ENCODE data around the gene ZFP36. TPM values are rescaled to one million over a fixed set of nuclear protein-coding genes. Genes with fewer than 3 reads are reported as not detected.
"Not testable (repeated sequence)": the region's sequence is repeated elsewhere in the genome, so short reads cannot be mapped to it uniquely, and the experiment has no call there.

Gene ZFP36
- total RNA-seq, 4 donors from 2014 or later, result 280 to 924 (median 309) TPM

GRCh38 chr19:39377373-39378362 lies 29.0 kb upstream of the ZFP36 start:
- H3K4me3 ChIP-seq, result no peak overlapping the region
- H3K4me1 ChIP-seq, result peaks cover 5 to 12% (median 10%) of the 10 kb centered on the region in 4 donors
- no peaks in the 10 kb centered on the region for H3K27me3 ChIP-seq
- in situ Hi-C loops (cut with MboI; ENCODE audit: low pct_ligation_motif_present in 1 of 4, low pct_unique_long_range_greater_than_20kb in 1 of 4, low sequenced_read_pairs in 3 of 4), result no loop called here
- intact Hi-C loops (cut with DNase I; ENCODE audit: low total_unique reads), result no loop called here
- H3K9me3 ChIP-seq, result no peaks in the 10 kb centered on the region
- 84% methylated on average over 18 of the region's 18 CpGs; no CpG with 5 or more reads in 1 of the 2 donors for WGBS, 2 donors (ENCODE audit: low coverage in 1 of 2)
- TF ChIP-seq CTCF (IDR thresholded peaks at IDR 0.05) (no peak), POLR2AphosphoS5 (IDR thresholded peaks at IDR 0.05) (no peak), POLR2A (IDR thresholded peaks at IDR 0.05) (no peak), EP300 (IDR thresholded peaks at IDR 0.05; ENCODE audit: low read depth) (no peak)
- no peak overlapping the region for H3K27ac ChIP-seq
- no peak for DNase-seq
- H3K36me3 ChIP-seq, result peaks cover 0 to 62% (median 26%) of the 10 kb centered on the region in 4 donors

GRCh38 chr19:39379366-39379765 lies 27.3 kb upstream of the ZFP36 start:
- H3K36me3 ChIP-seq, result peaks cover 0 to 69% (median 26%) of the 10 kb centered on the region in 4 donors
- H3K4me3 ChIP-seq; H3K9me3 ChIP-seq; H3K4me1 ChIP-seq; DNase-seq; H3K27ac ChIP-seq; intact Hi-C loops (cut with DNase I; ENCODE audit: low total_unique reads); H3K27me3 ChIP-seq; in situ Hi-C loops (cut with MboI; ENCODE audit: low pct_ligation_motif_present in 1 of 4, low pct_unique_long_range_greater_than_20kb in 1 of 4, low sequenced_read_pairs in 3 of 4): not testable (repeated sequence)
- 96% methylated on average over 4 of the region's 4 CpGs; no CpG with 5 or more reads in 1 of the 2 donors for WGBS, 2 donors (ENCODE audit: low coverage in 1 of 2)

DNA sequence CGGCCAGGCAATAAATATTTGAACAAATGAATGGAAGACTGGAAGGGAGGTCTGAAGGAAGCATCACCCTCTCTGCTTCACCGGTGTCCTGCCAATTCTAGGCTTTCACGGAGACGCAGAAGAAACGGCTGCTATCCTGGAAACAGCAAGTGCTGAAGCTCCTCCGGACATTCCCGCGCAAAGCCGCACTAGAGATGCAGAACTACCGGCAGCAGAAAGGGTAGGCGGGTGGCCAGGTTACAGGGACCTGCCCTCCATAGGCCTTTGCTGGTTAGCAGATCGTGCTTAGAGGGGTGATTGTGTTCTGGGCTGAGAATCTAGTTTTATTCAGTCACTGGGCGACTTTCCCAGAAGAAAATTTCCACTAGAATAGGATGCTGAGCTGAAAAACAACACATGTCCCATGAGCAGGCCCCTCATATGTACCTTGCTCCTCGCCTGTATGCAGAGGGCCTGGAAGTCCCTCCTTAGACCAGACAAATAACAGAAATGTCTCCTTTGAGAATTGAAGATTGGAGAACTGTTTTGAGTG lies 26.7 kb upstream of the ZFP36 start:
- Histone ChIP-seq H3K27ac (peak overlapping the region in 1 of 4 donors; percentile 30), H3K9me3 (no peaks in the 10 kb centered on the region), H3K27me3 (no peaks in the 10 kb centered on the region), H3K4me1 (no peaks in the 10 kb centered on the region), H3K36me3 (peaks cover 0 to 69% (median 26%) of the 10 kb centered on the region in 4 donors), H3K4me3 (no peak overlapping the region)
- DNase-seq, result no peak
- intact Hi-C loops (cut with DNase I; ENCODE audit: low total_unique reads) (loop anchor here (5.0 kb wide), 1 partner anchor 1407 kb away; no protein-coding TSS in a partner anchor), in situ Hi-C loops (cut with MboI; ENCODE audit: low pct_ligation_motif_present in 1 of 4, low pct_unique_long_range_greater_than_20kb in 1 of 4, low sequenced_read_pairs in 3 of 4) (no loop called here)
- TF ChIP-seq POLR2AphosphoS5 (IDR thresholded peaks at IDR 0.05) (no peak), EP300 (IDR thresholded peaks at IDR 0.05; ENCODE audit: low read depth) (no peak), POLR2A (IDR thresholded peaks at IDR 0.05) (no peak), CTCF (IDR thresholded peaks at IDR 0.05) (no peak)
- 84% methylated on average over 14 of the region's 14 CpGs; no CpG with 5 or more reads in 1 of the 2 donors for WGBS, 2 donors (ENCODE audit: low coverage in 1 of 2)

GRCh38 chr19:39380521-39381502 lies 25.8 kb upstream of the ZFP36 start:
- Histone ChIP-seq H3K27ac (peak overlapping the region in 1 of 4 donors; percentile 30), H3K9me3 (no peaks in the 10 kb centered on the region), H3K4me1 (no peaks in the 10 kb centered on the region), H3K27me3 (no peaks in the 10 kb centered on the region), H3K4me3 (no peak overlapping the region), H3K36me3 (peaks cover 0 to 63% (median 26%) of the 10 kb centered on the region in 4 donors)
- TF ChIP-seq CTCF (IDR thresholded peaks at IDR 0.05) (no peak), POLR2AphosphoS5 (IDR thresholded peaks at IDR 0.05) (no peak), POLR2A (IDR thresholded peaks at IDR 0.05) (no peak), EP300 (IDR thresholded peaks at IDR 0.05; ENCODE audit: low read depth) (no peak)
- in situ Hi-C loops (cut with MboI; ENCODE audit: low pct_ligation_motif_present in 1 of 4, low pct_unique_long_range_greater_than_20kb in 1 of 4, low sequenced_read_pairs in 3 of 4) (no loop called here), intact Hi-C loops (cut with DNase I; ENCODE audit: low total_unique reads) (loop anchor here (5.0 kb wide), 1 partner anchor 1406 kb away; no protein-coding TSS in a partner anchor)
- no peak for DNase-seq
- 98% methylated on average over 12 of the region's 17 CpGs; no CpG with 5 or more reads in 1 of the 2 donors for WGBS, 2 donors (ENCODE audit: low coverage in 1 of 2)
